D721Med (cell line): ENCODE results near the gene TUBA4A.

Experiments
- DNase-seq: peaks from one replicate; pipeline ENCODE4 v3.0.0; 2011; ENCODE audit warnings: low spot score; ENCODE audit not compliant: insufficient read length
- FAIRE-seq: peaks from 2 replicates; lab custom pipeline; 2011; peaks lifted over from hg19 to GRCh38; lab: Jason Lieb, UNC
- TF ChIP-seq, protein P1 (sequence below): IDR thresholded peaks from 2 replicates; pipeline ENCODE4 v1.5.1; 2012; ENCODE audit warnings: mild to moderate bottlenecking, control low read depth; ENCODE audit not compliant: insufficient read depth; ENCODE audit errors: missing control alignments

The TUBA4A gene

GRCh38 chr2:219214786-219215185, 38.9 kb downstream of the TUBA4A start:
- DNase-seq (no peak), FAIRE-seq (no peak)
- TF ChIP-seq, protein P1, sequence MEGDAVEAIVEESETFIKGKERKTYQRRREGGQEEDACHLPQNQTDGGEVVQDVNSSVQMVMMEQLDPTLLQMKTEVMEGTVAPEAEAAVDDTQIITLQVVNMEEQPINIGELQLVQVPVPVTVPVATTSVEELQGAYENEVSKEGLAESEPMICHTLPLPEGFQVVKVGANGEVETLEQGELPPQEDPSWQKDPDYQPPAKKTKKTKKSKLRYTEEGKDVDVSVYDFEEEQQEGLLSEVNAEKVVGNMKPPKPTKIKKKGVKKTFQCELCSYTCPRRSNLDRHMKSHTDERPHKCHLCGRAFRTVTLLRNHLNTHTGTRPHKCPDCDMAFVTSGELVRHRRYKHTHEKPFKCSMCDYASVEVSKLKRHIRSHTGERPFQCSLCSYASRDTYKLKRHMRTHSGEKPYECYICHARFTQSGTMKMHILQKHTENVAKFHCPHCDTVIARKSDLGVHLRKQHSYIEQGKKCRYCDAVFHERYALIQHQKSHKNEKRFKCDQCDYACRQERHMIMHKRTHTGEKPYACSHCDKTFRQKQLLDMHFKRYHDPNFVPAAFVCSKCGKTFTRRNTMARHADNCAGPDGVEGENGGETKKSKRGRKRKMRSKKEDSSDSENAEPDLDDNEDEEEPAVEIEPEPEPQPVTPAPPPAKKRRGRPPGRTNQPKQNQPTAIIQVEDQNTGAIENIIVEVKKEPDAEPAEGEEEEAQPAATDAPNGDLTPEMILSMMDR: no peak

GRCh38 chr2:219214141-219214540, 39.6 kb downstream of the TUBA4A start:
- TF ChIP-seq, protein P1: no peak
- FAIRE-seq (no peak), DNase-seq (no peak)

DNA sequence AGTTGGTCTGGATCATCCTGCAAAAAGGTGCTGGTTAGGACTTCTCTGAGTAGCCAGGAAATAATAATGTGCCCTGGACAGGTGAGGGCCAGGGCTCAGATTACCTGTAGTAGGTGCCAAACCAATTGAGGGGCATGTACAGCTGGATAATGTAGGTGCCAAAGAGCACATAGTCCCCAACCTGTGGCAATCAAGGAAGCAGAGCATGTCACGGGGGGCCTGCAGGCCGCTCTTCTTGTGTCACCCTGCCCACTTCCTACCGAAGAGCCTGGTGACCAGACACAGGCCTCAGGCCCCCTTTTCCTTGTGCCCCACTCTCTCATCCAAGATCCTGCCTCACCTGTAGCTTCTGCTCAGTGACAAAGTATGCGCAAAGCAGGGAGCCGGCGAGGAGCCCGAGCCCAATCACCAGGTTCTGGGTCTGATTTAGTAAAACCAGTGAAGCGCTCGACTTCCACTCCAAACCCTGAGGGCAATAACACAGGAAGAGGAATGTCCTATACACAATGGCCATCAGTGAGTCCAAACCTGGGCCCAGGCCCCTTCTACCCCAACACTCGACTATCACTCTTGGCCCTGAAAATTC, 40.1 kb downstream of the TUBA4A start:
- FAIRE-seq: no peak

DNA sequence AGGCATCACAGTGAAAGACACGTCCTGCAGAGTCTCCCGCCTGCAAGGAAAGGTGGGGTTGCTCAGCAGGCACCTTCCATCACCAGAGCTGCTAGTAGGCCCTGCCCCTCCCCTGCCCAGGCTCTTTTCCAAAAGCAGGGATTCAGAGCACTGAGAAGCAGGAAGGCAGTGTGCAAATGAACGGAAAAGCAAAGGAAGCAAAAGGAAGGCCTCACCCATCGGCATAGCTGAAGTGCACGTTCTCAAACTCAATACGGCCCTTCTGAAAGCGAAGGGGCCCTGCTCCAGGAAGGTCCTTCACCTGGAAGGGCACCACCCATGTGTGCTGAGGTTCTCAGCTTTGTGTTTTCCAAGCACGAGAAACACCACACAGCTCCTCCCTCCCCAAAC, 40.7 kb downstream of the TUBA4A start:
- TF ChIP-seq, protein P1: no peak
- no peak for DNase-seq
- FAIRE-seq: no peak

More for the DNA sequence above, 40.1 kb downstream of the TUBA4A start:
- no peak for DNase-seq
- TF ChIP-seq, protein P1: no peak

GRCh38 chr2:219210886-219211362, 42.8 kb downstream of the TUBA4A start:
- no peak for FAIRE-seq
- DNase-seq: no peak
- TF ChIP-seq, protein P1: no peak

GRCh38 chr2:219210196-219210885, 43.4 kb downstream of the TUBA4A start:
- no peak for DNase-seq
- TF ChIP-seq, protein P1: no peak
- no peak for FAIRE-seq
